Measurements from ENCODE around the gene MORN1.
"Not testable (repeated sequence)": the region's sequence is repeated elsewhere in the genome, so short reads cannot be mapped to it uniquely, and the experiment has no call there.

The MORN1 gene

GRCh38 chr1:2304282-2304681 lies 87.1 kb downstream of the MORN1 start:
- no peak for DNase-seq (ENCODE audit: low spot score)

- no peak for DNase-seq (ENCODE audit: low spot score)
These were observed 87.6 kb downstream of the MORN1 start for GRCh38 chr1:2303781-2304180.

GRCh38 chr1:2303016-2303775 lies 88.2 kb downstream of the MORN1 start:
- no peak for DNase-seq (ENCODE audit: low spot score)

- DNase-seq (ENCODE audit: low spot score), result no peak
These were observed 88.9 kb downstream of the MORN1 start for GRCh38 chr1:2302292-2302925.

- no peak for DNase-seq (ENCODE audit: low spot score)
These were observed 89.6 kb downstream of the MORN1 start for GRCh38 chr1:2301607-2302291.

- DNase-seq (ENCODE audit: low spot score), result peak; percentile 74
These were observed 90.3 kb downstream of the MORN1 start for GRCh38 chr1:2300851-2301606.

GRCh38 chr1:2300004-2300771 lies 91.2 kb downstream of the MORN1 start:
- DNase-seq (ENCODE audit: low spot score), result no peak

- no peak for DNase-seq (ENCODE audit: low spot score)
These were observed 92.2 kb downstream of the MORN1 start for GRCh38 chr1:2299131-2299627.

- no peak for DNase-seq (ENCODE audit: low spot score)
These were observed 92.7 kb downstream of the MORN1 start for GRCh38 chr1:2298685-2299084.

GRCh38 chr1:2297246-2298011 lies 93.9 kb downstream of the MORN1 start:
- no peak for DNase-seq (ENCODE audit: low spot score)

- no peak for DNase-seq (ENCODE audit: low spot score)
These were observed 94.7 kb downstream of the MORN1 start for GRCh38 chr1:2296614-2297013.

GRCh38 chr1:2296211-2296610 lies 95.1 kb downstream of the MORN1 start:
- not testable (repeated sequence) for DNase-seq (ENCODE audit: low spot score)

GRCh38 chr1:2295526-2295925 lies 95.8 kb downstream of the MORN1 start:
- no peak for DNase-seq (ENCODE audit: low spot score)

- no peak for DNase-seq (ENCODE audit: low spot score)
These were observed 96.7 kb downstream of the MORN1 start for GRCh38 chr1:2294725-2295078.

GRCh38 chr1:2294033-2294724 lies 97.2 kb downstream of the MORN1 start:
- DNase-seq (ENCODE audit: low spot score), result no peak

GRCh38 chr1:2292725-2293450 lies 98.5 kb downstream of the MORN1 start:
- DNase-seq (ENCODE audit: low spot score), result no peak

GRCh38 chr1:2291577-2291976 lies 99.8 kb downstream of the MORN1 start:
- no peak for DNase-seq (ENCODE audit: low spot score)

GRCh38 chr1:2290595-2291510 lies 100.5 kb downstream of the MORN1 start:
- peak; percentile 93 for DNase-seq (ENCODE audit: low spot score)

All from AG08396 (cell line).